Measurements from ENCODE around the gene C6orf163.
"Not testable (repeated sequence)": the region's sequence is repeated elsewhere in the genome, so short reads cannot be mapped to it uniquely, and the experiment has no call there.

The C6orf163 gene

GRCh38 chr6:87344731-87345130, at the start of gene C6orf163:
Gene C6orf163, plus strand, starts transcription at chr6:87344813. Its CDS starts 287 bp downstream, at chr6:87345100.
- DNase-seq (ENCODE audit: low read depth in 3 of 3), result no peak

GRCh38 chr6:87297119-87297518, 47.5 kb upstream of the C6orf163 start:
- no peak for DNase-seq (ENCODE audit: low read depth in 3 of 3)

- not testable (repeated sequence) for DNase-seq (ENCODE audit: low read depth in 3 of 3)
These were observed 43.3 kb upstream of the C6orf163 start for GRCh38 chr6:87301277-87301676.

GRCh38 chr6:87308970-87309369, 35.6 kb upstream of the C6orf163 start:
- no peak for DNase-seq (ENCODE audit: low read depth in 3 of 3)

GRCh38 chr6:87312860-87313259, 31.8 kb upstream of the C6orf163 start:
- no peak for DNase-seq (ENCODE audit: low read depth in 3 of 3)

GRCh38 chr6:87315071-87315470, 29.5 kb upstream of the C6orf163 start:
- no peak for DNase-seq (ENCODE audit: low read depth in 3 of 3)

GRCh38 chr6:87319271-87319987, 25.2 kb upstream of the C6orf163 start:
- DNase-seq (ENCODE audit: low read depth in 3 of 3), result no peak

GRCh38 chr6:87322304-87323212, 22.1 kb upstream of the C6orf163 start, which contains the start of gene SMIM8:
Gene SMIM8, plus strand, starts transcription at chr6:87322588. Its CDS starts 14,444 bp downstream, at chr6:87337032.
- DNase-seq (ENCODE audit: low read depth in 3 of 3), result peak; percentile 75 to 87 (median 78)

GRCh38 chr6:87323880-87324279, 20.7 kb upstream of the C6orf163 start:
- DNase-seq (ENCODE audit: low read depth in 3 of 3), result not testable (repeated sequence)

- no peak for DNase-seq (ENCODE audit: low read depth in 3 of 3)
These were observed 13.7 kb upstream of the C6orf163 start for GRCh38 chr6:87330961-87331360.

- DNase-seq (ENCODE audit: low read depth in 3 of 3), result no peak
These were observed 11.6 kb upstream of the C6orf163 start for GRCh38 chr6:87333033-87333432.

GRCh38 chr6:87333591-87334181, 10.9 kb upstream of the C6orf163 start:
- DNase-seq (ENCODE audit: low read depth in 3 of 3), result no peak

- no peak for DNase-seq (ENCODE audit: low read depth in 3 of 3)
These were observed 9.9 kb upstream of the C6orf163 start for GRCh38 chr6:87334683-87335082.

GRCh38 chr6:87336367-87336766, 8.2 kb upstream of the C6orf163 start:
- DNase-seq (ENCODE audit: low read depth in 3 of 3), result no peak

GRCh38 chr6:87340230-87340629, 4.4 kb upstream of the C6orf163 start:
- no peak for DNase-seq (ENCODE audit: low read depth in 3 of 3)

GRCh38 chr6:87341158-87341557, 3.5 kb upstream of the C6orf163 start:
- DNase-seq (ENCODE audit: low read depth in 3 of 3), result no peak

- no peak for DNase-seq (ENCODE audit: low read depth in 3 of 3)
These were observed 2.7 kb upstream of the C6orf163 start for GRCh38 chr6:87341899-87342298.

GRCh38 chr6:87342829-87343228, 1.8 kb upstream of the C6orf163 start:
- DNase-seq (ENCODE audit: low read depth in 3 of 3), result no peak

- no peak for DNase-seq (ENCODE audit: low read depth in 3 of 3)
These were observed 2.1 kb downstream of the C6orf163 start for GRCh38 chr6:87346700-87347099.

GRCh38 chr6:87349896-87350295, 5.3 kb downstream of the C6orf163 start:
- no peak for DNase-seq (ENCODE audit: low read depth in 3 of 3)

- no peak for DNase-seq (ENCODE audit: low read depth in 3 of 3)
These were observed 5.9 kb downstream of the C6orf163 start for GRCh38 chr6:87350516-87350915.

- DNase-seq (ENCODE audit: low read depth in 3 of 3), result no peak
These were observed 7.0 kb downstream of the C6orf163 start for GRCh38 chr6:87351583-87351982.
